ENCODE measurements around the gene GJA1. TPM values are rescaled to one million over a fixed set of nuclear protein-coding genes. Genes with fewer than 3 reads are reported as not detected.
"Not testable (repeated sequence)": the region's sequence is repeated elsewhere in the genome, so short reads cannot be mapped to it uniquely, and the experiment has no call there.

The GJA1 gene
- total and polyA plus RNA-seq, 3 experiments from 2014 or later, result not detected

GRCh38 chr6:121439926-121440325 lies 4.5 kb downstream of the GJA1 start:
- H3K9me3 ChIP-seq (ENCODE audit: low read length), result no peaks in the 10 kb centered on the region
- no peak for DNase-seq
- H3K27me3 Mint-ChIP-seq, result peaks cover 30 to 50% of the 10 kb centered on the region in 2 donors
- no peak overlapping the region for H3K27ac ChIP-seq (ENCODE audit: low read depth, low read length)
- H3K4me3 ChIP-seq (ENCODE audit: low read length), result no peak overlapping the region
- no peaks in the 10 kb centered on the region for H3K36me3 Mint-ChIP-seq
- no peak overlapping the region for H3K4me3 Mint-ChIP-seq
- H3K36me3 ChIP-seq (ENCODE audit: insufficient read depth, low read length), result no peaks in the 10 kb centered on the region
- H3K9me3 Mint-ChIP-seq, result no peaks in the 10 kb centered on the region
- no peaks in the 10 kb centered on the region for H3K27me3 ChIP-seq (ENCODE audit: insufficient read depth, low read length, poor library complexity, severe bottlenecking)
- no peak overlapping the region for H3K27ac Mint-ChIP-seq
- peaks cover 14% of the 10 kb centered on the region for H3K4me1 ChIP-seq (ENCODE audit: insufficient read depth, low read length)
- POLR2A ChIA-PET, result no interaction called here
- CTCF ChIA-PET, result no interaction called here
- H3K4me1 Mint-ChIP-seq, result peaks cover 18 to 22% (median 21%) of the 10 kb centered on the region in 3 donors

GRCh38 chr6:121441477-121441876 lies 6.0 kb downstream of the GJA1 start:
- H3K27me3 ChIP-seq (ENCODE audit: insufficient read depth, low read length, poor library complexity, severe bottlenecking), result no peaks in the 10 kb centered on the region
- H3K9me3 ChIP-seq (ENCODE audit: low read length), result no peaks in the 10 kb centered on the region
- no peaks in the 10 kb centered on the region for H3K36me3 ChIP-seq (ENCODE audit: insufficient read depth, low read length)
- Mint-ChIP-seq H3K4me3 (no peak overlapping the region), H3K36me3 (no peaks in the 10 kb centered on the region), H3K27ac (no peak overlapping the region), H3K4me1 (peaks cover 16 to 19% (median 18%) of the 10 kb centered on the region in 3 donors), H3K27me3 (peaks cover 28 to 51% of the 10 kb centered on the region in 2 donors), H3K9me3 (no peaks in the 10 kb centered on the region)
- H3K27ac ChIP-seq (ENCODE audit: low read depth, low read length), result no peak overlapping the region
- no peak for DNase-seq
- H3K4me1 ChIP-seq (ENCODE audit: insufficient read depth, low read length), result peaks cover 11% of the 10 kb centered on the region
- CTCF ChIA-PET, result no interaction called here
- H3K4me3 ChIP-seq (ENCODE audit: low read length), result no peak overlapping the region
- POLR2A ChIA-PET, result no interaction called here

- no peak overlapping the region for H3K4me3 ChIP-seq (ENCODE audit: low read length)
- H3K9me3 Mint-ChIP-seq, result peaks cover 0 to 3% (median 0%) of the 10 kb centered on the region in 5 donors
- POLR2A ChIA-PET, result no interaction called here
These were observed 7.1 kb downstream of the GJA1 start for GRCh38 chr6:121442576-121442975.

GRCh38 chr6:121443971-121444541 lies 8.6 kb downstream of the GJA1 start:
- no peaks in the 10 kb centered on the region for H3K27me3 ChIP-seq (ENCODE audit: insufficient read depth, low read length, poor library complexity, severe bottlenecking)
- Mint-ChIP-seq H3K27ac (no peak overlapping the region), H3K36me3 (no peaks in the 10 kb centered on the region), H3K4me1 (no peaks in the 10 kb centered on the region), H3K9me3 (peaks cover 0 to 5% (median 0%) of the 10 kb centered on the region in 5 donors), H3K27me3 (peaks cover 13 to 37% of the 10 kb centered on the region in 2 donors), H3K4me3 (no peak overlapping the region)
- H3K9me3 ChIP-seq (ENCODE audit: low read length), result no peaks in the 10 kb centered on the region
- no peak overlapping the region for H3K4me3 ChIP-seq (ENCODE audit: low read length)
- no peak overlapping the region for H3K27ac ChIP-seq (ENCODE audit: low read depth, low read length)
- ChIA-PET POLR2A (no interaction called here), CTCF (no interaction called here)
- no peak for DNase-seq
- no peaks in the 10 kb centered on the region for H3K4me1 ChIP-seq (ENCODE audit: insufficient read depth, low read length)
- H3K36me3 ChIP-seq (ENCODE audit: insufficient read depth, low read length), result no peaks in the 10 kb centered on the region

More at GRCh38 chr6:121442576-121442975, 7.1 kb downstream of the GJA1 start:
- CTCF ChIA-PET, result no interaction called here
- Histone ChIP-seq H3K4me1 (ENCODE audit: insufficient read depth, low read length) (peaks cover 2% of the 10 kb centered on the region), H3K36me3 (ENCODE audit: insufficient read depth, low read length) (no peaks in the 10 kb centered on the region), H3K9me3 (ENCODE audit: low read length) (no peaks in the 10 kb centered on the region), H3K27me3 (ENCODE audit: insufficient read depth, low read length, poor library complexity, severe bottlenecking) (no peaks in the 10 kb centered on the region), H3K27ac (ENCODE audit: low read depth, low read length) (no peak overlapping the region)
- peaks cover 7 to 8% (median 7%) of the 10 kb centered on the region in 3 donors for H3K4me1 Mint-ChIP-seq
- no peak overlapping the region for H3K27ac Mint-ChIP-seq
- peaks cover 17 to 47% of the 10 kb centered on the region in 2 donors for H3K27me3 Mint-ChIP-seq
- DNase-seq, result no peak
- H3K4me3 Mint-ChIP-seq, result no peak overlapping the region
- H3K36me3 Mint-ChIP-seq, result no peaks in the 10 kb centered on the region

- peaks cover 4 to 20% of the 10 kb centered on the region in 2 donors for H3K27me3 Mint-ChIP-seq
- H3K9me3 ChIP-seq (ENCODE audit: low read length); H3K27ac ChIP-seq (ENCODE audit: low read depth, low read length); H3K4me3 Mint-ChIP-seq; H3K36me3 Mint-ChIP-seq; H3K9me3 Mint-ChIP-seq; H3K27me3 ChIP-seq (ENCODE audit: insufficient read depth, low read length, poor library complexity, severe bottlenecking); H3K36me3 ChIP-seq (ENCODE audit: insufficient read depth, low read length); H3K4me1 Mint-ChIP-seq; CTCF ChIA-PET; H3K4me3 ChIP-seq (ENCODE audit: low read length); H3K4me1 ChIP-seq (ENCODE audit: insufficient read depth, low read length); DNase-seq; POLR2A ChIA-PET; H3K27ac Mint-ChIP-seq: not testable (repeated sequence)
These were observed 11.3 kb downstream of the GJA1 start for GRCh38 chr6:121446705-121447104.

GRCh38 chr6:121447746-121448145 lies 12.3 kb downstream of the GJA1 start:
- H3K27ac Mint-ChIP-seq; H3K4me3 Mint-ChIP-seq; H3K36me3 ChIP-seq (ENCODE audit: insufficient read depth, low read length); H3K4me1 Mint-ChIP-seq; H3K9me3 Mint-ChIP-seq; CTCF ChIA-PET; H3K4me1 ChIP-seq (ENCODE audit: insufficient read depth, low read length); POLR2A ChIA-PET; H3K4me3 ChIP-seq (ENCODE audit: low read length); H3K27me3 ChIP-seq (ENCODE audit: insufficient read depth, low read length, poor library complexity, severe bottlenecking); H3K9me3 ChIP-seq (ENCODE audit: low read length); H3K27ac ChIP-seq (ENCODE audit: low read depth, low read length); H3K36me3 Mint-ChIP-seq; DNase-seq: not testable (repeated sequence)
- H3K27me3 Mint-ChIP-seq, result peaks cover 4 to 18% of the 10 kb centered on the region in 2 donors

GRCh38 chr6:121448528-121448927 lies 13.1 kb downstream of the GJA1 start:
- POLR2A ChIA-PET; H3K27ac Mint-ChIP-seq; H3K4me3 ChIP-seq (ENCODE audit: low read length); CTCF ChIA-PET; H3K36me3 Mint-ChIP-seq; H3K9me3 Mint-ChIP-seq; H3K4me3 Mint-ChIP-seq; H3K27ac ChIP-seq (ENCODE audit: low read depth, low read length); H3K4me1 ChIP-seq (ENCODE audit: insufficient read depth, low read length); H3K27me3 ChIP-seq (ENCODE audit: insufficient read depth, low read length, poor library complexity, severe bottlenecking); H3K9me3 ChIP-seq (ENCODE audit: low read length); H3K4me1 Mint-ChIP-seq; DNase-seq; H3K36me3 ChIP-seq (ENCODE audit: insufficient read depth, low read length): not testable (repeated sequence)
- H3K27me3 Mint-ChIP-seq, result peaks cover 4 to 14% of the 10 kb centered on the region in 2 donors

GRCh38 chr6:121449331-121449730 lies 13.9 kb downstream of the GJA1 start:
- H3K9me3 ChIP-seq (ENCODE audit: low read length), result no peaks in the 10 kb centered on the region
- H3K27ac Mint-ChIP-seq, result no peak overlapping the region
- H3K36me3 Mint-ChIP-seq, result no peaks in the 10 kb centered on the region
- ChIA-PET POLR2A (no interaction called here), CTCF (no interaction called here)
- H3K4me1 ChIP-seq (ENCODE audit: insufficient read depth, low read length), result no peaks in the 10 kb centered on the region
- H3K27me3 ChIP-seq (ENCODE audit: insufficient read depth, low read length, poor library complexity, severe bottlenecking), result no peaks in the 10 kb centered on the region
- H3K9me3 Mint-ChIP-seq, result peaks cover 0 to 5% (median 0%) of the 10 kb centered on the region in 5 donors
- H3K27ac ChIP-seq (ENCODE audit: low read depth, low read length), result no peak overlapping the region
- H3K4me3 Mint-ChIP-seq, result no peak overlapping the region
- no peak for DNase-seq
- H3K36me3 ChIP-seq (ENCODE audit: insufficient read depth, low read length), result no peaks in the 10 kb centered on the region
- no peak overlapping the region for H3K4me3 ChIP-seq (ENCODE audit: low read length)
- no peaks in the 10 kb centered on the region for H3K4me1 Mint-ChIP-seq
- peaks cover 4 to 14% of the 10 kb centered on the region in 2 donors for H3K27me3 Mint-ChIP-seq

GRCh38 chr6:121450242-121450641 lies 14.8 kb downstream of the GJA1 start:
- Mint-ChIP-seq H3K9me3 (peaks cover 0 to 5% (median 0%) of the 10 kb centered on the region in 5 donors), H3K4me1 (no peaks in the 10 kb centered on the region), H3K27ac (no peak overlapping the region), H3K4me3 (no peak overlapping the region), H3K27me3 (peaks cover 4 to 14% of the 10 kb centered on the region in 2 donors), H3K36me3 (no peaks in the 10 kb centered on the region)
- H3K4me1 ChIP-seq (ENCODE audit: insufficient read depth, low read length), result no peaks in the 10 kb centered on the region
- ChIA-PET CTCF (no interaction called here), POLR2A (no interaction called here)
- H3K4me3 ChIP-seq (ENCODE audit: low read length), result no peak overlapping the region
- H3K9me3 ChIP-seq (ENCODE audit: low read length), result no peaks in the 10 kb centered on the region
- H3K27ac ChIP-seq (ENCODE audit: low read depth, low read length), result no peak overlapping the region
- no peaks in the 10 kb centered on the region for H3K36me3 ChIP-seq (ENCODE audit: insufficient read depth, low read length)
- H3K27me3 ChIP-seq (ENCODE audit: insufficient read depth, low read length, poor library complexity, severe bottlenecking), result no peaks in the 10 kb centered on the region
- no peak for DNase-seq
